AG09309 (cell line): ENCODE results near the gene AKAP8.

Source experiments
- DNase-seq: peaks from one replicate; pipeline ENCODE4 v3.0.0-alpha.2; 2010; ENCODE audit warnings: low read depth
- H3K4me3 ChIP-seq: 2 replicates; pipeline ENCODE4 v1.5.1; 2011; ENCODE audit warnings: mild to moderate bottlenecking, low read depth, low read length, moderate library complexity; ENCODE audit not compliant: control insufficient read depth
- CTCF ChIP-seq: IDR thresholded peaks from 2 replicates; pipeline ENCODE4 v1.5.1; 2011; ENCODE audit warnings: mild to moderate bottlenecking, low read depth, low read length, inconsistent platforms; ENCODE audit not compliant: insufficient read depth, control insufficient read depth; ENCODE audit errors: missing control alignments

Gene AKAP8

GRCh38 chr19:15424121-15424520 lies 44.5 kb upstream of the AKAP8 start:
- TF ChIP-seq CTCF, result no peak
- no peak overlapping the region for H3K4me3 ChIP-seq
- DNase-seq, result no peak

- no peak for DNase-seq
- no peak overlapping the region for H3K4me3 ChIP-seq
- no peak for TF ChIP-seq CTCF
Observed at GRCh38 chr19:15423130-15423529, 43.5 kb upstream of the AKAP8 start.

GRCh38 chr19:15422296-15423075 lies 42.9 kb upstream of the AKAP8 start:
- TF ChIP-seq CTCF, result no peak
- DNase-seq, result no peak
- no peak overlapping the region for H3K4me3 ChIP-seq

DNA sequence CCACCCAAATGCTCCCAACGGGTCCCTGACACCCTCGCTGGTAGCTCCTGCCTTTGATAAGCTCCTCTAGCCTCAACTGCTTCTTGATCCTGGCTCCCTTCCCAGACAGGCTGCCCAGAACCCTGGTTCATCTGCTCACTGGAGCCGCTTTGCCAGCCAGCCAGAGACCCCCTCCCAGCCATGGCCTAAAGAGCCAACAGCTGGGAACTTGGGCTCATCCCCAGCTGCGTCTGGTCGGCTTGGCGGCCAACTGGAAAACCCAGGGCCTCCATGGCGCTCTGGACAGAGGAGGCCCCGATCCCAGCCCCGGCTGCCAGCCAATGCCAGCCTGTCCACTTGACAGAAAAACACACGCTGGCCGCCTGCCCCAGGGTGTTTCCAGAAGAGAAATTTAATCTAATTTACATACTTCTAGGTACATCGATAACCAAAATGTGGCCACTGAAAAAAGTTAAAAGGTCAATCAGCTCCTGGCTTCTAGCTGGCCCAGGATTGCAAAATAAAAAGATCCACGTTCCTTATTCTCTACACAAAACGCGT lies 42.2 kb upstream of the AKAP8 start:
- no peak overlapping the region for H3K4me3 ChIP-seq
- no peak for DNase-seq
- no peak for TF ChIP-seq CTCF

- DNase-seq, result no peak
- no peak overlapping the region for H3K4me3 ChIP-seq
- no peak for TF ChIP-seq CTCF
Observed at GRCh38 chr19:15421136-15421695, 41.6 kb upstream of the AKAP8 start.

DNA sequence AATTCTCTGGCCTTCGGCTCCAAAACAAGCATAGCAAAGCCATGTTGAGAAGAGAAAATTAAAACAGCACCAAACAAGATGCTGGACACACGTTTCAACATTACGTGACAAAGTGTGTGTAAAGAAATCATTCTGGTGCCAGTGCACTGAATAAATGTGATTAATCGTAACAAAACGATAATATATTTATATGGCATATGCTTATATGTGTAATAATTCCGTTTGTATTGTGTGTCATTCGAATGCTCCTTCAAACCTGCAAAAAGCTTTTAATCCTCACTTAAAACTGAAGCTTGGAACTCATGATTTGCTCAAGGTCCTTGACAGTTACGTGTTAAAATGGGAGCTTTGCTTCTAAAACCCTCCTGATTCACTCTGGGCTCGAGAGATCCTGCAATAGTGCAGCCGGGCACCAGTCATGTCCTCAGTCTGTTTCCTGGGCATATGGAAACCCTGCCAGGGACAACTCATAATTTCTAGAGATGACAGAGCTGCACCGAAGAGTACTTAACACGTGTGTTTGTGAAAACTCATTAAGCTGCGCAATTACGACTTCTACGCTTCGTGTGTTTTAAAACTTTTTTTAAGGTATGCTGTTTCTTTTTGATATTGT lies 39.9 kb upstream of the AKAP8 start:
- peak overlapping the region; percentile 61 for H3K4me3 ChIP-seq
- DNase-seq, result no peak
- TF ChIP-seq CTCF, result no peak
